Activated CD8-positive, alpha-beta memory T cell treated with anti-CD3 and anti-CD28 coated beads for 1 hour (primary cell): ENCODE measurements around the gene SEPTIN12.
"Not testable (repeated sequence)": the region's sequence is repeated elsewhere in the genome, so short reads cannot be mapped to it uniquely, and the experiment has no call there.

Experiments used
- DNase-seq, 2 donors: peaks; one replicate each; pipeline ENCODE4 v3.0.0-alpha.2; 2020; ENCODE audit warnings: low read depth in 1 of 2; ENCODE audit errors: extremely low read depth in 1 of 2

SEPTIN12 gene

DNA sequence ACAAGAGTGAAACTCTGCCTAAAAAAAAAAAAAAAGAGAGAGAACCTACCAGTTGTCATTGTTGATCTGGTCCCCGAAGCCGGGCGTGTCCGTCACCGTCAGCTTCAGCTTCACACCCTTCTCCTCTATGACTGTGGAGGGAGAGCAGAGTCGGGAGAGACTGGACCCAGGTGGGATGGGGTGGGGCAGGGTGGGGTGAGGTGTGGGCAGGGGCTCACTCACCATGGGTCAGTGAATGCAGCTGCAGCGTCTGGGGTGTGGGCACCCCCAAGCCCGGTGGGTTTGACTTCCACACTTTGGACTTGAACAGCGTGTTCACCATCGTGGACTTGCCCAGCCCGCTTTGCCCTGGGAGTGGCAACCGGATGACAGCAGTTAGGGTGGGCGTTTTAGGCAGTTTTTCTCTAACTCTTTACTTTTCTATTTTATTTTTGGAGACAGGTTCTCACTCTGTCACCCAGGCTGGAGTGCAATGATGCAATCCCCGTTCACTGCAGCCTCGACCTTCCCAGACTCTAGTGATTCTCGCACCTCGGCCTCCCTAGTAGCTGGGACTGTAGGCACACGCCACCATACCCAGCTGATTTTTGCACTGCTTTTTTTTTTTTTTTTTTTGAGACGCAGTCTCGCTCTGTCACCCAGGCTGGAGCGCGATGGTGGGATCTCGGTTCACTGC, 2.2 kb downstream of the SEPTIN12 start:
- no peak for DNase-seq

GRCh38 chr16:4784444-4784987, 3.6 kb downstream of the SEPTIN12 start:
- DNase-seq = not testable (repeated sequence)

- DNase-seq = no peak
These were observed 4.2 kb downstream of the SEPTIN12 start for GRCh38 chr16:4783951-4784336.

GRCh38 chr16:4783251-4783950, 4.7 kb downstream of the SEPTIN12 start:
- DNase-seq = no peak

- no peak for DNase-seq
These were observed 7.9 kb downstream of the SEPTIN12 start for GRCh38 chr16:4780235-4780634.

- DNase-seq = no peak
These were observed 10.1 kb downstream of the SEPTIN12 start for GRCh38 chr16:4778050-4778392.

- no peak for DNase-seq
These were observed 10.7 kb downstream of the SEPTIN12 start for GRCh38 chr16:4777339-4778049.

DNA sequence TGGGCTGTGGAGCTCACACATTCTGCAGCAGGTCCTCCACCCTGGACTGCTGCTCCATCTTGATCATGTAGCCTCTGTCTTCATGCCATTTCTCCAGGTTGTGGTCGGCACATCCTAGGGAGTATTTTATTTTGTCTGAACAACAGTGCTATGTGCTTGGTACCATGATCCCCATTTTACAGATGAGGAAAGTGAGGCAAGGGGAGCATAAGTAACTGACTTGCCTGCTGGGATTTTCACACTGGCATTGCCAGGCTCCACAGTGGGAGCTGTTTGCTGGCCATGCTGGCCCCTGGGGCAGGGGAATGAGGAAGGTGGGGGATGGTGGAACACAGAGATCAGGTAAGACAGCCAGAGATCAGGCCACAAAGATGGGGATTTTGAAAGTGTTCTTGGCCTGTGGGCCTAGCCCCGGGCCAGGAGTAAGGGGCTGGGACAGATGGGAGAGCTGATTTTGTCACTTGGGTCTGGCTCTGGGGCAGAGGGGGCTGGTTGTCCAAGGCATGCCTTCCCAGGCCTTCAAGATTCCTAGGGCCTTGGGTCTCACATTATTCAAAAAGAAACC, 11.9 kb downstream of the SEPTIN12 start:
- DNase-seq = no peak

- no peak for DNase-seq
These were observed 13.1 kb downstream of the SEPTIN12 start for GRCh38 chr16:4775005-4775404.

DNA sequence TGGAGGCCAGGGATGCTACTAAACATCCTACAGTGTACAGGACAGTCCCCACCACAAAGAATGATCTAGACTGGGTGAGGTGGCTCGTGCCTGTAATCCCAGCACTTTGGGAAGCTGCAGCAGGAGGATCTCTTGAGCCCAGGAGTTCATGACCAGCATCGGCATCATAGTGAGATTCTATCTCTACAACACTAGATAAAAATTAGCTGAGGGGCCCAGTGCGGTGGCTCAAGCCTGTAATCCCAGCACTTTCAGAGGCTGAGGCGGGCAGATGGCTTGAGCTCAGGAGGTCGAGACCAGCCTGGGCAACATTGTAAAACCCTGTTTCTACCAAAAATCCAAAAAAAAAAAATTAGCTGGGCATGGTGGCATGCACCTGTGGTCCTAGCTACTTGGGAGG, 15.8 kb downstream of the SEPTIN12 start:
- DNase-seq = no peak

GRCh38 chr16:4771646-4772045, 16.5 kb downstream of the SEPTIN12 start:
- no peak for DNase-seq

DNA sequence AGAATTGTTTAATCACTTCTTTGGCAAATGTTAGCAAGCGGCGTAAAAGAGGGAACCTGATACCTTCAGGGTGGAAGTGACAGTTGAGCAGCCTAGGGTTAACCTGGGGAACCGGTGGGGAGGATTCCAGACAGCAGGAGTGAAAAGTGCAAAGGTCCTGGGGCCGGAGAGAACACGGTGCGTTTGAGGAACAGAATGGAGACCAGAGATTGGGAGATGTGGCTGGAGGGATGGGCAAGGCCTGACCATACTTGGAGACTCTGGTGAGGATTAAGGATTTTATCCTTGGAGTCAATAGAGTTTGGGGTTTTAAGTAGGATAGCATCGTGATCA, 18.9 kb downstream of the SEPTIN12 start:
- DNase-seq = no peak

GRCh38 chr16:4768549-4769305, 19.4 kb downstream of the SEPTIN12 start:
- peak; percentile 45 to 68 for DNase-seq

GRCh38 chr16:4767872-4768548, 20.1 kb downstream of the SEPTIN12 start:
- no peak for DNase-seq

GRCh38 chr16:4766875-4767628, 21.1 kb downstream of the SEPTIN12 start, which contains the start of gene ZNF500:
ZNF500 (minus strand) TSS chr16:4767162; CDS start chr16:4765978, 1,184 bp downstream.
- peak; percentile 91 to 94 for DNase-seq

GRCh38 chr16:4765511-4766474, 22.4 kb downstream of the SEPTIN12 start:
- no peak for DNase-seq

GRCh38 chr16:4763791-4764190, 24.4 kb downstream of the SEPTIN12 start:
- DNase-seq = no peak

GRCh38 chr16:4762205-4762604, 25.9 kb downstream of the SEPTIN12 start:
- no peak for DNase-seq
